GM12874 (cell line): ENCODE measurements around the gene AMZ1.

ENCODE experiments used
- TF ChIP-seq, protein P1 (sequence below): IDR thresholded peaks from 2 replicates; pipeline ENCODE4 v1.5.1; 2011; ENCODE audit warnings: low read depth, mild to moderate bottlenecking, control low read depth, low read length, moderate library complexity; ENCODE audit not compliant: insufficient read depth

AMZ1 gene, protein sequence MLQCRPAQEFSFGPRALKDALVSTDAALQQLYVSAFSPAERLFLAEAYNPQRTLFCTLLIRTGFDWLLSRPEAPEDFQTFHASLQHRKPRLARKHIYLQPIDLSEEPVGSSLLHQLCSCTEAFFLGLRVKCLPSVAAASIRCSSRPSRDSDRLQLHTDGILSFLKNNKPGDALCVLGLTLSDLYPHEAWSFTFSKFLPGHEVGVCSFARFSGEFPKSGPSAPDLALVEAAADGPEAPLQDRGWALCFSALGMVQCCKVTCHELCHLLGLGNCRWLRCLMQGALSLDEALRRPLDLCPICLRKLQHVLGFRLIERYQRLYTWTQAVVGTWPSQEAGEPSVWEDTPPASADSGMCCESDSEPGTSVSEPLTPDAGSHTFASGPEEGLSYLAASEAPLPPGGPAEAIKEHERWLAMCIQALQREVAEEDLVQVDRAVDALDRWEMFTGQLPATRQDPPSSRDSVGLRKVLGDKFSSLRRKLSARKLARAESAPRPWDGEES

DNA sequence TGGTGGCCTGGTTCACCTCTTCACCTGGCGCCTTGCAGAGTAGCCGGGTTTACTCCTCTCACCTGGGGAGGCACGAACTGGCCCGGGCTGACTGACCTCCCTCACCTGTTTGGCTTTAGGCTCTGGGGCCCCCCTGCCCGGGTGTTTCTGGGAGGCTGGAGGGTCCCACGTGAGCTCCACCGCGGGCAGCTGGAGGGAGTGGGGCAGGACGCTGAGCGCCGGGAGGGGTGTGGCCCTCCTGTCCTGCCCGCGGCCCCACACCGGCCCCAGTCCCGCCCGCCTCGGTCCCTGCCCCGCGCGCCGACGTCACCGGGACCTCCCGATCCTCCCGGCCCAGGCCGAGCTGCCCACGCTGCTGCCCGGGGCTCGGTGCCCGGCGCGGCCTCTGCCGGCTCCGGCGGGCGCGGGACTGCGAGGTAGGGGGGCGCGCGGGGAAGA is at the start of gene AMZ1:
Gene AMZ1, plus strand, starts transcription at position 322 of the 438 bp plus-strand sequence. CDS start 12,250 bp downstream, outside the sequence.
- TF ChIP-seq, protein P1, sequence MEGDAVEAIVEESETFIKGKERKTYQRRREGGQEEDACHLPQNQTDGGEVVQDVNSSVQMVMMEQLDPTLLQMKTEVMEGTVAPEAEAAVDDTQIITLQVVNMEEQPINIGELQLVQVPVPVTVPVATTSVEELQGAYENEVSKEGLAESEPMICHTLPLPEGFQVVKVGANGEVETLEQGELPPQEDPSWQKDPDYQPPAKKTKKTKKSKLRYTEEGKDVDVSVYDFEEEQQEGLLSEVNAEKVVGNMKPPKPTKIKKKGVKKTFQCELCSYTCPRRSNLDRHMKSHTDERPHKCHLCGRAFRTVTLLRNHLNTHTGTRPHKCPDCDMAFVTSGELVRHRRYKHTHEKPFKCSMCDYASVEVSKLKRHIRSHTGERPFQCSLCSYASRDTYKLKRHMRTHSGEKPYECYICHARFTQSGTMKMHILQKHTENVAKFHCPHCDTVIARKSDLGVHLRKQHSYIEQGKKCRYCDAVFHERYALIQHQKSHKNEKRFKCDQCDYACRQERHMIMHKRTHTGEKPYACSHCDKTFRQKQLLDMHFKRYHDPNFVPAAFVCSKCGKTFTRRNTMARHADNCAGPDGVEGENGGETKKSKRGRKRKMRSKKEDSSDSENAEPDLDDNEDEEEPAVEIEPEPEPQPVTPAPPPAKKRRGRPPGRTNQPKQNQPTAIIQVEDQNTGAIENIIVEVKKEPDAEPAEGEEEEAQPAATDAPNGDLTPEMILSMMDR = no peak

DNA sequence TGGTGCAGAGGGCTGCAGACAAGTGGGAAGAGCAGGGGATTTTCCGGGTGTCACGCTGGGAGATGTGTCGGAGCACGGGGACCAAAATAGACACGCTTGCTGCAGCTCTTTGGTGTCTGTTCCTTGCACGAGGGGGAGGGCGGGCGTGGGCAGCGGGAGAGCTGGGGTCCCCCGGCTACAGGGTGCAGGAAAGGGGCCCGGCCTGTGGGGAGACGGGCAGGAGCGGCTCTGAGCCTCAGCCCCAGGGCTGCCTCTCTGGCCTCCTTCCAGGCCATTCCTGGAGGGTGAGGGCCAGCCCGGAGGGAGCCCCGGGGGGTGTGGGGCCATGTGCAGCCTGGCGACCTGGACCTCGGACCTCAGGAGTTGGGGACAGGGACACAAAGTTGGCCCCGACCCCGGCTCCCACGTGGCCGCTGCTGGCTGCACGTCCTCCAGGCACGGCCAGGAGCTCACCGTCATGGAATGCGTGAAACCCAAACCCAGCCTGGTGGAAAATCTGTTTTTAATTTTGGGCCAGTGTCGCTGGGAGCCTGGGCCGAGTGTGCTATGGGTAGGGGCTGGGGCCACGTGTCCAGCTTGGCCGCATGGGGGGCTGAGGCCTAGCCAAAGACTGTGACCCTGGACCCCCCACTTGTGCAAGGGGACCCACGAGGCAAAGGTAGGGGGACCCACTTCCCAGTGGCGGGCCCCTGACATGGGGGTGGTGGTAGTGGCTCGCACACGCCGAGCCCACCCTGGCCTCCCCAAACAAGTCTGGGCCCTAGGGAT is 49.6 kb upstream of the AMZ1 start:
- TF ChIP-seq, protein P1 = no peak

DNA sequence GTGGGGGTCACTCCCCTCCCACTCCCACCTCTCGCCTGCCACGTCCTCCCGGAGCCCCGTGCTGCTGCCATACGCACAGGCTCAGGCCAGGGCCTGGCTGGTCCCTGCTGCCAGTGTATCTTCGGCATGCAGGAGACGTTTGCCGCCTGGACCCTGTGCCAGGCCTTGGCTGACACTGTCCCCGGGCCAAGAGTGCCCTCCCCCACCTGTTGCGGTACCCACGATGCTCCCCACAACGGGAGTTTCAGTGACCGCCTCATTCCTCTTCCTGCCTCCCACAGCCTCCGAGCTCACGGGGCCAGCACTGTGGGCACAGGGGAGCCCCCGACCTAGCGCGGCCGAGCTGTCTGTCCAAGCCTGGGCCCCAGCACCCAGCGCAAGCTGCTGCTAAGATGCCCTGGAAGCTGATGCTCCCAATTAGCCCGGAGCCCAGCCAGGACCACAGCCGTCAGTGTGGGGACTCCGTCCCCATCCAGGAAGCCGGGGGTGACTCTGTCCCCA is 48.8 kb upstream of the AMZ1 start:
- TF ChIP-seq, protein P1 = no peak

DNA sequence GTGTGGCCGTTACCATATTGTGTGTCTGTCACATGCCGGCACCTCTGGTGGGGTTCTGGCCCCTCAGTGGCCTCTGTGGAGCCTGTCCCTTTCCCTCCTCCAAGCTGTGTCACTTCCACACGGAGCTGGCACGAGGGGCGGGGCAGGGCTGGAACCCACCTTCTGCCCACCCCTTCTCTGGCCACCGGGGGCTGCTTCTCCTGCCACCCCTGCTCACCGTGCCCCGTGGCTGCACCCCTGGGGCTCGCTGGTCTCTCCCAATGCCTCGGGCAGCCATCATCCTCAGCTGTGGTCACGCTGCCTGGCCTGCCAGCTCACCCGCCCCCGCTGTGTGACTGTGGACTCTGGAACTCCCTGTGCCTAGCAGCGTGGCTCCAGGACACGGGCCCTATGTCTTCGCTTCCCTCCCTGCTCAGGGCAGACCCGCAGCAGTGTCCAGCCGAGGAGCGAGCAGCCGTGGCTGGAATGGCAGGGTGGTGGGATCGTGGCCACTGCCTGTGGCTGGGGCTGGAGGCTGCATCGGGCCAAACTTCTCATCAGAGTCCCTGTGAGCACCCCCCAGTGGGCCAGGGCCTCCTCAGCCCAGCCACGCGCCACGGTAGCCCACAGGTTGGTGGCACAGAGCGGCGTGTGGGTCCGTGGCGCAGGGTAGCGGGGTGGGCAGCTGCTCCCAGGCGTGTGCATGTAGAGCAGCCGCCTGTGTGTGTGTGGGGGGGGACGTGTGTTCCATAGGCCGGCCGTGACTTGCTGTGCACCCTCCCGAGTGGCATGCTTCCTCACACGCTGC is 48.1 kb upstream of the AMZ1 start:
- TF ChIP-seq, protein P1 = 0 out of 2 replicates have a peak, but pooled peaks have one; percentile 2

DNA sequence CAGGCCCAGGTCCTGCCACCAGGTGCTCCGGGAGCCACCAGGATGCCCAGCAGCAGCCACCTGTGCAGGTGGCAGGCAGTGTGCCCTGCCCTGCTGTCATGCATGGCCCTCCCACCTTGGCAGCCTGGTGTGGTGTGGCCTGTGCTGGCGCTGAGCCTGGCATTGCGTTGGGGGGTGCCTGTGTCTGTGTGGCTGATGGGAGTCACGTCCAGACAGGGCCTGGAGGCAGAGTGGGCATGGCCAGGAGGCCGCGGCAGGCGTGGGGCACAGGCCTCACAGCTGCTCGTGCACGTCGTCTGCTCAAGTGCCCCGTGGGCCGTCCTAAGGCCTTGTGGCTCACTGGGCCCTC is 47.5 kb upstream of the AMZ1 start:
- TF ChIP-seq, protein P1 = no peak

DNA sequence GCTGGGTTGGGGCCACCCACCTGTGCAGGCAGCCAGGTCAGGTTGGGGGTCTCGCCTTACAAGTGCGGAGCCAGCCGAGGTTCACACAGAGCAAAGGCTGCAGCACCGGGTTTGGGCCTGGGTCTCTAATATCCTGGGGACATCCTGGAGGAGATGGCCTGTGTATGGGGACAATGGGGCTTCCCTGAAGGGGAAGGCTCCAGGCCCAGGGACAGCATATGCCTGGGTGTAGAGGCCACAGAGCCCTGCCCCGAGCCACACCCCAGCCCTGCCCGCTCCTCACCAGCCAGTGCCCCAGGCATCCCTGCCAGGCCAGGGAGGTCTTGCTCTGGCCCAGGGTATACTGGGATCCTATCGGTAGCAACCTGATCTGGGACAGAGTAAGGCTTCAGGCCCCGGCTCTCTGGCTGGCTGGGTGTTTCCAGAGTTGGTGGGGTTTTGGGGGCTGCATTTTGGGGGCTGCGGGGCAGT is 47.1 kb upstream of the AMZ1 start:
- TF ChIP-seq, protein P1 = no peak
